H1 (cell line): ENCODE measurements around the gene MRPL52.

ENCODE experiments used
- EZH2 ChIP-seq: fragments of 200-600 bp; sonication (generic); IDR thresholded peaks from 2 replicates; pipeline ENCODE4 v1.7.1; 2012; ENCODE audit warnings: low read depth, mild to moderate bottlenecking, moderate library complexity, low read length, inconsistent platforms; ENCODE audit not compliant: severe bottlenecking
- NANOG ChIP-seq: IDR thresholded peaks from 2 replicates; pipeline ENCODE4 v1.6.1; 2011; ENCODE audit warnings: low read length, low read depth, mild to moderate bottlenecking, inconsistent platforms; ENCODE audit not compliant: insufficient read depth, poor library complexity, severe bottlenecking
- RNF2 ChIP-seq: fragments of 200-900, 300-1000 bp; sonication (generic); IDR thresholded peaks from 2 replicates; pipeline ENCODE4 v1.7.1; 2016; ENCODE audit warnings: borderline replicate concordance, low read depth, mild to moderate bottlenecking, antibody characterized with exemption, low read length; ENCODE audit not compliant: poor library complexity, severe bottlenecking; ENCODE audit errors: missing control alignments
- SAP30 ChIP-seq: fragments of 300-600 bp; sonication (generic); IDR thresholded peaks from 2 replicates; pipeline ENCODE4 v1.7.1; 2012; ENCODE audit warnings: low read length, moderate library complexity, mild to moderate bottlenecking, inconsistent platforms; ENCODE audit not compliant: insufficient read depth, insufficient replicate concordance
- TEAD4 ChIP-seq: IDR thresholded peaks from 2 replicates; pipeline ENCODE4 v1.6.1; 2012; ENCODE audit warnings: low read depth, low read length, inconsistent platforms, mixed read lengths
- TF ChIP-seq, protein P1 (sequence below), 3 experiments: IDR thresholded peaks; 1 replicate in 2 of 3; 2 replicates in 1 of 3; pipeline versions ENCODE4 v1.5.1 to v1.6.1; 2011; ENCODE audit warnings: low read length in 3 of 3, mild to moderate bottlenecking in 3 of 3, inconsistent platforms in 2 of 3, low read depth in 1 of 3, moderate library complexity in 1 of 3; ENCODE audit not compliant: insufficient read depth in 1 of 3; ENCODE audit errors: control extremely low read depth in 1 of 3

DNA sequence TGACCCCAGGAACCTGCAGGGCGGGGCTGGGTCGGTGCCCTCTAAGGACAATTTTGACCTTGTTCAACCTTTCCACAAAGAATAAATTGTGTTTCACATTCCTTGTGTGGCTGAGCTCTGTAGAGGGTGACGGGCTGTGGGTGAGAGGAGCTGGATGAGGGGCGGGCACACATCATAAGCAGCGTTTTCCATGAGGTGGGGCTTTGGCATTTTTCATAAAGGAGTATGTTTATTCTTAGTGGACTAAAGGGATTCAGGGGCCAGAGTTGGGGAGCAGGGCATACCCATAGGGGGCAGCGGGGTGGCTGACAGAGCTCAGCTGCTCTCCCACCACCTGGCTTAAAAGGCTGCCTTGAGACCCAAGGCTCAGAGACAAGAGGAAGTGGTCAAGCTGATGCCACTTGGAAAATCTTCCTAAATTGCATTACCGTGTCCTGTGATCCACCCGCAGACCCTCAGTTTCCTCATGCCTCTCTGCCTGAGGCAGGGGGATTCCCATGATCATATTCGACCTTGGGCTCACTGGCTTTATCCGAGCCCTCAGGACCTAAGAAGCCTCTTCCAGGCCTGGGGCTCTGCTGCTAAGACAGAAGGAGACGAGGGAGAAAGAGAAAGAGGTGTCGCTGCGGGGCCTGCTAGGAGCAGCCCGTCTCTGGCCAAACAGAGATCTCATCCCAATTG is 18.1 kb downstream of the MRPL52 start:
- TF ChIP-seq SAP30, result no peak
- TF ChIP-seq, protein P1, sequence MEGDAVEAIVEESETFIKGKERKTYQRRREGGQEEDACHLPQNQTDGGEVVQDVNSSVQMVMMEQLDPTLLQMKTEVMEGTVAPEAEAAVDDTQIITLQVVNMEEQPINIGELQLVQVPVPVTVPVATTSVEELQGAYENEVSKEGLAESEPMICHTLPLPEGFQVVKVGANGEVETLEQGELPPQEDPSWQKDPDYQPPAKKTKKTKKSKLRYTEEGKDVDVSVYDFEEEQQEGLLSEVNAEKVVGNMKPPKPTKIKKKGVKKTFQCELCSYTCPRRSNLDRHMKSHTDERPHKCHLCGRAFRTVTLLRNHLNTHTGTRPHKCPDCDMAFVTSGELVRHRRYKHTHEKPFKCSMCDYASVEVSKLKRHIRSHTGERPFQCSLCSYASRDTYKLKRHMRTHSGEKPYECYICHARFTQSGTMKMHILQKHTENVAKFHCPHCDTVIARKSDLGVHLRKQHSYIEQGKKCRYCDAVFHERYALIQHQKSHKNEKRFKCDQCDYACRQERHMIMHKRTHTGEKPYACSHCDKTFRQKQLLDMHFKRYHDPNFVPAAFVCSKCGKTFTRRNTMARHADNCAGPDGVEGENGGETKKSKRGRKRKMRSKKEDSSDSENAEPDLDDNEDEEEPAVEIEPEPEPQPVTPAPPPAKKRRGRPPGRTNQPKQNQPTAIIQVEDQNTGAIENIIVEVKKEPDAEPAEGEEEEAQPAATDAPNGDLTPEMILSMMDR (IDR thresholded peaks at IDR 0.05; ENCODE audit: control extremely low read depth in 1 of 3, insufficient read depth in 1 of 3, low read depth in 1 of 3, low read length in 3 of 3), result peak in 2 of 3 experiments; percentile 31 to 42; a peak in 3 of 4 replicates
- no peak for TF ChIP-seq EZH2
- TF ChIP-seq NANOG, result no peak
- no peak for TF ChIP-seq TEAD4
- no peak for TF ChIP-seq RNF2
